Globus pallidus (tissue), 1 donor: Measurements from ENCODE around the gene PPP2R2D.

Experiments
- DNase-seq: peaks from one replicate; pipeline ENCODE4 v3.0.0-alpha.2; 2015; ENCODE audit warnings: low spot score

The PPP2R2D gene

GRCh38 chr10:131929122-131929845, 28.5 kb downstream of the PPP2R2D start:
- no peak for DNase-seq

- no peak for DNase-seq
Observed at GRCh38 chr10:131930150-131930549, 29.3 kb downstream of the PPP2R2D start.

GRCh38 chr10:131930586-131931330, 29.9 kb downstream of the PPP2R2D start:
- DNase-seq: no peak

DNA sequence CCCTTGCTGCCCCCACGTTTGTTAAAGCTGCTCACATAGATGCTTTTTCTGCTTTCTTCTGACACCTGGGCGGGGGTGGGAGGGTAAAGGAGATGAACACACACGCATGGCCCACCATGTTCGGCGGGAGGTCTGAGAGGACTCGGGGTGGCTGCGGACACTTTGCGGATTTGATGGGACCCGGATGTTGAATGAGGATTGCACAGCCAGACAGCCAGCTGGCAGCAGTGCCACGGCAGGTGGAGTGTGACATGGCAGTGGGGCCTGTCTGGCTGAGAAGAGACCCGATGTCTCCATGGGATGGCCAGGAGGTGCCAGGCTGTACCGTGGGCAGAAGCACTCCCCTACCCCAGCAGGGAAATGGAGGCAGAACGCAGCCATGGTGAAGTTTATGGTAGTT, 31.2 kb downstream of the PPP2R2D start:
- no peak for DNase-seq

GRCh38 chr10:131933016-131933695, 32.3 kb downstream of the PPP2R2D start:
- no peak for DNase-seq

DNA sequence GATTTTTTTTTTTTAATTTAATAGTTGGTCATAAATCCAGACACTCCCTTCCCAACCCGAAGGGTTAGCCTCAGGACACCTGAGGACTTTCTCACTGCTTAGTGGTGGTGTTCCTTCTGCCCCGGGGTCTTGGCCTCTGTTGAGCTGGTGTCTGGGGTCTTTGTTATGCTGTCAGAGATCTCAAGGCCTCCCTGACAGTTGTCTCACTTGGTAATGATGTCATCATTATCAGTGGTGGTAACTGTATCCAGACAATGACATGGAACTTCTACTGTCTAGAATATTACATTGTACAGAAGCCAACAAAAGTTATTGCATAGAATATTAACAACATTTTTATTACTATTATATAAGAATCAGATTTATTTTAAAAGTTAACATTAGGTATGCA, 32.9 kb downstream of the PPP2R2D start:
- DNase-seq: no peak

DNA sequence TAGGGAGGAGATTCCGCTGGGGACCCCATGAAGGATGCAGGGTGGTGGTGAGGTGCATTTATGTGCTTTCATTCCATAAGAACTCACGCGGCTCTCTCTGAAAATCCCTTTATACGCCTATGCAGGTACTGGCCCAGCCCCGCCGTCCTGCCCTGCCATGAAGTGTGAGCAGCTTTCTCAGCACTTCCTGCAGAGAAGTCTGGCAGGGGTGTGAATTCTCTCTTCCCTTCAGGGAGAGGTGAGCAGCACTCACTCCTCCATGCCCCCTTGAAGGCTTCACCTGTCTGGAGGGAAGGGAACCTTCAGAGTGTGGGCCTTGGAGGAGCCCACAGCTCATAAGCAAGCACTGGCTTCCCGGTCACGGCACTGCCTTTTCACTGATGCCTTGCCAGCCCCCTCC, 34.0 kb downstream of the PPP2R2D start:
- no peak for DNase-seq

GRCh38 chr10:131935260-131935659, 34.5 kb downstream of the PPP2R2D start:
- DNase-seq: no peak

GRCh38 chr10:131936294-131936693, 35.5 kb downstream of the PPP2R2D start:
- no peak for DNase-seq

DNA sequence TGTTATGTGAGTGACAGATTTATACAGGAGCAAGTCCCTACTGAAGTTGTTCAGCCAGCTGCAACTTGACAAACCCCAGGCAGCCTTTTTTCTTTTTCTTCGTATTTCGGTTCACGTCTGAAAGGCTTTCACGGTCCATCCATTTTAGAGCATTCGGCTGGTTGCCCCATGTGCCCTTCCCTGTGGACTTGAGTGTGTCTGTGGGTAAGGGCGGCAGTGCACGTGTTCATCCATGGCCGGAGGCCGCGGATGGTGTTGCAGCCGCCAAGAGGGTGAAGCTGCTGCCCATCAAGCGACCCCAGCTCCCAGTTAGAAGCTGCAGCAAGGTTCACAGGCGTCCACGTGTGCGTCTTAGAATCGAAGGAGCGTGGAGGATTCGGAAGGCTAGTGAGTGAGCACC, 35.9 kb downstream of the PPP2R2D start:
- DNase-seq: no peak

GRCh38 chr10:131937836-131938235, 37.0 kb downstream of the PPP2R2D start:
- DNase-seq: no peak

DNA sequence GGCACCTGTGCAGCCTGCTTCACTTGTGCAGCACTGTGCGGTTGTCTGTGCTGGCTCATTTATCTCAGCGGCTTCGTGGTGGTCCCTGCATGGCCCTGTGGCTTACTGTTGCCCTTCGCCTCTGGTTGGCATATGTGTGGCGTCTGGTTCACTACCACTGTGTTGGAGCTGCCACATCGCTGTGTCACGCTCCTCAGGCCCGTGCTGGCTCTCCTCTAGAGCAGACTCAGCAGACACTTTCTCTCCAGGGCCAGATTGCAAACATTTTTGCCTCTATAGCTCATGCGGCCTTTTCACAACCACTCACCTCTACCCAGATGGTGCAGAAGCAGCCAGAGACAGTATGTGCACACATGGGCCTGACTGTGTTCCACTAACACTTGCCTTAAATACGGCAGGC, 37.9 kb downstream of the PPP2R2D start:
- DNase-seq: no peak

DNA sequence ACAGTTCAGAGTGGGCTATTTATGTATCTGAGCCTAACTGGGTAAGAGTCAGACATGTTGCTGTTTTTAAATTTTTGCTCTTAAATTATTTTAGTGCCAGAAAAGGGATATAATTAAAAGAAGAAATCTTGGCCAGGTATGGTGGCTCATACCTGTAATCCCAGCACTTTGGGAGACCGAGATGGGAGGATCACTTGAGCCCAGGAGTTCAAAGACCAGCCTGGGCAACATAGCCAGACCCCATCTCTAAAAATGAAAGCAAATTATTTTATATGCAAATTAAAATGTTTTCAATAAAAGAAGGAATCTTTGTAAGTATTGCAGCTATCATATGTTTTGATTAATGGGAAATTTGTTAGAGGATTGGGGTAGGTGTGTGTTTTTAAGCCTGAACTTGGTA, 41.6 kb downstream of the PPP2R2D start:
- no peak for DNase-seq

GRCh38 chr10:131943021-131943814, 42.4 kb downstream of the PPP2R2D start:
- DNase-seq: peak; percentile 25

- DNase-seq: no peak
Observed at GRCh38 chr10:131944412-131944811, 43.6 kb downstream of the PPP2R2D start.

GRCh38 chr10:131944976-131945695, 44.3 kb downstream of the PPP2R2D start:
- no peak for DNase-seq

DNA sequence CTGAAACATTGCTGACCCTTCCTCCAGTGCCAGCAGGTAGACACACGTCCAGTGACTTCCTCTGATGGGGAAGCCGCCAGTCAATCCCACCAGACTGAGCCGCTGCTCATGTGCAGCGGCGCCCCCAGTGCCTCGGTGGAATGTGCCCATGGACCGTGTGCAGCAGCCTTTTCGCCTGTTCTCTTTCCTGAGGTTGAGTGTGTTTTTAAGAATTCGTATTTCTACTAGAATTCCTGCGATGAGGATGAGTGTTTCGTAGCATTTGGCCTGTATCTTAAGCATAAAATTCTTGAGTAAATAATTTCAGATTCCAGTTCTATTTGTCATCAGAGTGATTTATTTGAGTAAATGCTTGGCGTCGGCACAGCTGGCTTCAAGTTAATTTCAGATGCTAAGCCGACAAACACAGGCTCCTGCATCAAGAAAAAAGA, 45.5 kb downstream of the PPP2R2D start:
- no peak for DNase-seq

- no peak for DNase-seq
Observed at GRCh38 chr10:131946880-131947279, 46.1 kb downstream of the PPP2R2D start.

DNA sequence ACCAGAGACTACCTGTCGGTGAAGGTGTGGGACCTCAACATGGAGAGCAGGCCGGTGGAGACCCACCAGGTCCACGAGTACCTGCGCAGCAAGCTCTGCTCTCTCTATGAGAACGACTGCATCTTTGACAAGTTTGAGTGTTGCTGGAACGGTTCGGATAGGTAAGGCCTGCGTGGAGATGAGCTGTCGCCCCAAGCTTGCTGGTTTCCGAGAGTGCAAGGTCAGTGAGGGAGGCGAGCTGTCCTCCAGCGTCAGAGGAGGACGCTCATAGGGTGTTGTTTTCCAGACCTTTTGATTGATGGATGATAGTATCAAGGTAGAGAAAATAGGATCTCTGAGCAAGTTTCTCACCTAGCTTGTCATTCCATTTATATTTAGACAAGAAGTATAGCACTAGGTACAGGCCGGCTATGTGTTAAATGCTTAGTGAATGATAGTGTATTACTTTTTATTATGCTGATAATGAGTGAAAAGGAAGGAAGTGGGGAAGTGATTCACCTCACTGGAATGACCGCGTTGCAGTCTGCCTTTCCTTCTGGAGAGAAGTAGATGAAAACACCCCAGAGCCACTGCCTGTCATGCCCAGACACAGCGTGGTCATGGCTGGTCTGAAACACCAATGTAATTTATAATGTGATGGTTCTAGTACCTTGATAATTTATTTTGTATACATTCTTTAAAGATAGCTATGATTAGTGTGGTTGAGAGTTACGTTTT, 47.0 kb downstream of the PPP2R2D start:
- DNase-seq: no peak

- no peak for DNase-seq
Observed at GRCh38 chr10:131948501-131948900, 47.7 kb downstream of the PPP2R2D start.
